ENCODE data around the gene PTPRU. TPM values are rescaled to one million over a fixed set of nuclear protein-coding genes. Genes with fewer than 3 reads are reported as not detected.

The PTPRU gene
- total RNA-seq, 1 experiment from 2014 or later: 0.72 TPM

GRCh38 chr1:29331729-29332128 lies 95.4 kb downstream of the PTPRU start:
- in situ Hi-C loops (cut with HindIII; ENCODE audit: low pct_unique_long_range_greater_than_20kb, low sequenced_read_pairs): no loop called here
- H3K36me3 ChIP-seq (ENCODE audit: control insufficient read depth, insufficient read depth, low read length): no peaks in the 10 kb centered on the region
- TF ChIP-seq SIN3A (IDR thresholded peaks at IDR 0.05; ENCODE audit: borderline replicate concordance, insufficient read depth, low read depth, low read length) (no peak), CTCF (IDR thresholded peaks at IDR 0.05) (no peak), REST (IDR thresholded peaks at IDR 0.05; ENCODE audit: insufficient read depth in 1 of 2, low read depth in 2 of 2, low read length in 1 of 2) (no peak), POLR2AphosphoS5 (IDR thresholded peaks at IDR 0.05; ENCODE audit: low read depth, low read length) (no peak), TCF7L2 (IDR thresholded peaks at IDR 0.05; ENCODE audit: low read depth, low read length) (no peak)
- POLR2A ChIA-PET: no interaction called here
- no peak overlapping the region for H3K4me3 ChIP-seq (ENCODE audit: low read depth in 2 of 2, low read length in 2 of 2)
- no peak for DNase-seq (ENCODE audit: low read depth, low spot score)
- no TSS peak for BruUV-seq (replicated peaks)
- H3K27me3 ChIP-seq (ENCODE audit: control insufficient read depth, insufficient read depth, low read length): peaks cover 16% of the 10 kb centered on the region
- intact Hi-C loops (cut with micrococcal nuclease; ENCODE audit: unreplicated experiment): no loop called here
- no peak overlapping the region for H3K27ac ChIP-seq (ENCODE audit: low read length)
- H3K4me1 ChIP-seq (ENCODE audit: control insufficient read depth, insufficient read depth, low read length): no peaks in the 10 kb centered on the region
- CTCF ChIA-PET: interaction anchor here (0.6 to 0.7 kb wide), 3 partner anchors 58 to 754 kb away, joined by 4 read pairs; no protein-coding TSS in a partner anchor
- ATAC-seq: no peak
- H3K9me3 ChIP-seq (ENCODE audit: control insufficient read depth, insufficient read depth, low read depth, low read length): no peaks in the 10 kb centered on the region

GRCh38 chr1:29332204-29332603 lies 95.9 kb downstream of the PTPRU start:
- TF ChIP-seq TCF7L2 (IDR thresholded peaks at IDR 0.05; ENCODE audit: low read depth, low read length) (no peak), CTCF (IDR thresholded peaks at IDR 0.05) (no peak; the same call in 1 of the 2 replicates), REST (IDR thresholded peaks at IDR 0.05; ENCODE audit: insufficient read depth in 1 of 2, low read depth in 2 of 2, low read length in 1 of 2) (no peak), SIN3A (IDR thresholded peaks at IDR 0.05; ENCODE audit: borderline replicate concordance, insufficient read depth, low read depth, low read length) (no peak), POLR2AphosphoS5 (IDR thresholded peaks at IDR 0.05; ENCODE audit: low read depth, low read length) (no peak)
- Histone ChIP-seq H3K9me3 (ENCODE audit: control insufficient read depth, insufficient read depth, low read depth, low read length) (no peaks in the 10 kb centered on the region), H3K4me1 (ENCODE audit: control insufficient read depth, insufficient read depth, low read length) (no peaks in the 10 kb centered on the region), H3K27me3 (ENCODE audit: control insufficient read depth, insufficient read depth, low read length) (peaks cover 16% of the 10 kb centered on the region), H3K4me3 (ENCODE audit: low read depth in 2 of 2, low read length in 2 of 2) (no peak overlapping the region), H3K36me3 (ENCODE audit: control insufficient read depth, insufficient read depth, low read length) (no peaks in the 10 kb centered on the region), H3K27ac (ENCODE audit: low read length) (no peak overlapping the region)
- intact Hi-C loops (cut with micrococcal nuclease; ENCODE audit: unreplicated experiment) (no loop called here), in situ Hi-C loops (cut with HindIII; ENCODE audit: low pct_unique_long_range_greater_than_20kb, low sequenced_read_pairs) (no loop called here)
- ATAC-seq (peak; percentile 60), DNase-seq (ENCODE audit: low read depth, low spot score) (no peak)
- ChIA-PET POLR2A (no interaction called here), CTCF (interaction anchor here (0.6 to 0.7 kb wide), 3 partner anchors 59 to 753 kb away, joined by 4 read pairs; no protein-coding TSS in a partner anchor)
- no TSS peak for BruUV-seq (replicated peaks)
